SK-N-SH (cell line): ENCODE measurements around the gene TDRD9. TPM values are rescaled to one million over a fixed set of nuclear protein-coding genes. Genes with fewer than 3 reads are reported as not detected.

Source experiments
- CTCF ChIA-PET: fragments of 300-600, 350-600 bp; formaldehyde crosslinking; extraction: SDS; loops from one replicate; lab custom pipeline; 2021; lab: Yijun Ruan, JAX
- POLR2A ChIA-PET: fragments of 350-600 bp; sonication (Branson Sonifier 250); formaldehyde crosslinking; extraction: SDS; loops from one replicate; lab custom pipeline; 2020; ENCODE audit warnings: antibody characterized with exemption, inconsistent platforms; lab: Yijun Ruan, JAX
- DNase-seq: peaks from one replicate; pipeline ENCODE4 v3.0.0; 2012
- H2AFZ ChIP-seq: fragments of 200-600 bp; sonication (generic); 2 replicates; pipeline ENCODE4 v1.8.1; 2016; ENCODE audit warnings: antibody characterized with exemption, mild to moderate bottlenecking, low read depth
- H3F3A ChIP-seq: fragments of 200-600 bp; sonication (generic); replicated peaks from 2 replicates; pipeline ENCODE3; 2016; ENCODE audit warnings: antibody characterized with exemption, mild to moderate bottlenecking; ENCODE audit not compliant: insufficient read depth
- H3K27ac ChIP-seq, 2 experiments: fragments of 200-500 bp in 1 of 2; fragments of 200-600 bp in 1 of 2; sonication (Bioruptor generic) in 1 of 2; sonication (generic), shearing (Covaris generic) in 1 of 2; 2 replicates each; pipeline versions ENCODE4 v1.5.1 to v1.6.1; 2014 to 2016; ENCODE audit warnings: low read depth in 2 of 2, inconsistent platforms in 1 of 2, low read length in 1 of 2, mild to moderate bottlenecking in 1 of 2, mixed read lengths in 1 of 2
- H3K27me3 ChIP-seq: fragments of 200-600 bp; sonication (generic), shearing (Covaris generic); 2 replicates; pipeline ENCODE4 v1.6.1; 2016; ENCODE audit warnings: mixed run types; ENCODE audit not compliant: insufficient read depth
- H3K36me3 ChIP-seq, 2 experiments: fragments of 200-500 bp in 1 of 2; fragments of 200-600 bp in 1 of 2; sonication (Bioruptor generic) in 1 of 2; sonication (generic) in 1 of 2; replicated peaks in 1 of 2; 2 replicates each; pipeline versions ENCODE3 to v1.5.1; 2014 to 2016; ENCODE audit warnings: low read length in 1 of 2, mild to moderate bottlenecking in 1 of 2; ENCODE audit not compliant: insufficient read depth in 2 of 2, control insufficient read depth in 1 of 2
- H3K4me1 ChIP-seq, 2 experiments: fragments of 200-500 bp in 1 of 2; fragments of 200-600 bp in 1 of 2; sonication (Bioruptor generic) in 1 of 2; sonication (generic), shearing (Covaris generic) in 1 of 2; 2 replicates each; pipeline versions ENCODE4 v1.5.1 to v1.6.1; 2014 to 2016; ENCODE audit warnings: low read depth in 1 of 2, low read length in 1 of 2, mixed run types in 1 of 2; ENCODE audit not compliant: insufficient read depth in 2 of 2, control insufficient read depth in 1 of 2
- H3K4me2 ChIP-seq: fragments of 200-600 bp; sonication (generic), shearing (Covaris generic); 2 replicates; pipeline ENCODE4 v1.6.1; 2017; ENCODE audit warnings: mixed run types
- H3K4me3 ChIP-seq, 2 experiments: fragments of 200-500 bp in 1 of 2; fragments of 200-600 bp in 1 of 2; sonication (Bioruptor generic) in 1 of 2; sonication (generic), shearing (Covaris generic) in 1 of 2; 2 replicates each; pipeline versions ENCODE4 v1.5.1 to v1.8.1; 2014 to 2016; ENCODE audit warnings: low read depth in 2 of 2, inconsistent platforms in 1 of 2, low read length in 1 of 2, mild to moderate bottlenecking in 1 of 2, mixed read lengths in 1 of 2, moderate library complexity in 1 of 2
- H3K79me2 ChIP-seq: fragments of 200-600 bp; sonication (generic); 2 replicates; pipeline ENCODE4 v1.8.1; 2017; ENCODE audit warnings: mild to moderate bottlenecking; ENCODE audit not compliant: insufficient read depth
- H3K9ac ChIP-seq: fragments of 200-600 bp; sonication (generic); 2 replicates; pipeline ENCODE4 v1.6.1; 2017; ENCODE audit warnings: mixed run types
- H3K9me2 ChIP-seq: fragments of 200-600 bp; sonication (generic); 2 replicates; pipeline ENCODE4 v1.6.1; 2017; ENCODE audit warnings: mixed run types
- H3K9me3 ChIP-seq: fragments of 200-600 bp; sonication (generic); 2 replicates; pipeline ENCODE4 v1.6.1; 2017; ENCODE audit warnings: mixed run types, mild to moderate bottlenecking, moderate library complexity
- H4K20me1 ChIP-seq: fragments of 200-600 bp; sonication (generic); 2 replicates; pipeline ENCODE4 v1.6.1; 2017; ENCODE audit warnings: mild to moderate bottlenecking, mixed run types; ENCODE audit not compliant: insufficient read depth
- EP300 ChIP-seq, 2 experiments: IDR thresholded peaks; 2 replicates each; pipeline versions ENCODE4 v1.4.0 to v1.6.1; 2012; ENCODE audit warnings: borderline replicate concordance in 1 of 2, low read depth in 1 of 2, low read length in 1 of 2
- FOXM1 ChIP-seq: IDR thresholded peaks from 2 replicates; pipeline ENCODE4 v1.4.0; 2012; ENCODE audit warnings: low read depth, mild to moderate bottlenecking
- JUND ChIP-seq: IDR thresholded peaks from 2 replicates; pipeline ENCODE4 v1.4.0; 2012
- MEF2A ChIP-seq: IDR thresholded peaks from 2 replicates; pipeline ENCODE4 v1.4.0; 2012; ENCODE audit warnings: low read depth, borderline replicate concordance
- MXI1 ChIP-seq: IDR thresholded peaks from 2 replicates; pipeline ENCODE4 v1.6.1; 2012; ENCODE audit warnings: mild to moderate bottlenecking, low read depth, low read length, improper control_type of control experiment
- NFIC ChIP-seq: IDR thresholded peaks from 2 replicates; pipeline ENCODE4 v1.4.0; 2012; ENCODE audit warnings: borderline replicate concordance
- PBX3 ChIP-seq: IDR thresholded peaks from 2 replicates; pipeline ENCODE4; 2012
- RAD21 ChIP-seq: IDR thresholded peaks from 2 replicates; pipeline ENCODE4 v1.6.1; 2012; ENCODE audit warnings: mild to moderate bottlenecking, low read length
- SIN3A ChIP-seq: IDR thresholded peaks from 2 replicates; pipeline ENCODE4 v1.6.1; 2012; ENCODE audit warnings: low read depth, mild to moderate bottlenecking, low read length, moderate library complexity, borderline replicate concordance
- SMC3 ChIP-seq: IDR thresholded peaks from 2 replicates; pipeline ENCODE4 v1.6.1; 2012; ENCODE audit warnings: low read depth, low read length, improper control_type of control experiment
- TCF12 ChIP-seq: IDR thresholded peaks from 2 replicates; pipeline ENCODE4 v1.4.0; 2012
- TEAD4 ChIP-seq: IDR thresholded peaks from 2 replicates; pipeline ENCODE4 v1.4.0; 2012; ENCODE audit warnings: mild to moderate bottlenecking, borderline replicate concordance; ENCODE audit not compliant: insufficient read depth
- USF1 ChIP-seq: IDR thresholded peaks from 2 replicates; pipeline ENCODE4 v1.4.0; 2012; ENCODE audit warnings: low read depth, borderline replicate concordance
- ZBTB33 ChIP-seq: IDR thresholded peaks from 2 replicates; pipeline ENCODE4 v1.4.0; 2012; ENCODE audit warnings: low read depth, borderline replicate concordance
- WGBS: methylation state at CpG from one replicate; pipeline ENCODE4 v1.1.6; 2017; ENCODE audit warnings: low lambda C conversion rate; 5-methylcytosine and 5-hydroxymethylcytosine counted together
- polyA plus RNA-seq, 3 experiments: library from polyadenylated mRNA; depleted of rRNA; stranded (reverse); fragments of >200 nt; gene quantifications; 2 replicates each; pipeline ENCODE4 v1.2.3, GENCODE V29; 2012
- TF ChIP-seq, protein P1 (sequence below): IDR thresholded peaks from 2 replicates; pipeline ENCODE4 v1.6.1; 2012; ENCODE audit warnings: mild to moderate bottlenecking, low read depth, low read length, moderate library complexity
- TF ChIP-seq, protein P2 (sequence below): fragments of 200-600 bp; sonication (generic); IDR thresholded peaks from 2 replicates; pipeline ENCODE4 v1.6.1; 2017; ENCODE audit warnings: antibody characterized with exemption, mild to moderate bottlenecking, moderate library complexity

Gene TDRD9
- polyA plus RNA-seq, 1 of the 3 experiments (the other 2 are of a cell fraction), result not detected

DNA sequence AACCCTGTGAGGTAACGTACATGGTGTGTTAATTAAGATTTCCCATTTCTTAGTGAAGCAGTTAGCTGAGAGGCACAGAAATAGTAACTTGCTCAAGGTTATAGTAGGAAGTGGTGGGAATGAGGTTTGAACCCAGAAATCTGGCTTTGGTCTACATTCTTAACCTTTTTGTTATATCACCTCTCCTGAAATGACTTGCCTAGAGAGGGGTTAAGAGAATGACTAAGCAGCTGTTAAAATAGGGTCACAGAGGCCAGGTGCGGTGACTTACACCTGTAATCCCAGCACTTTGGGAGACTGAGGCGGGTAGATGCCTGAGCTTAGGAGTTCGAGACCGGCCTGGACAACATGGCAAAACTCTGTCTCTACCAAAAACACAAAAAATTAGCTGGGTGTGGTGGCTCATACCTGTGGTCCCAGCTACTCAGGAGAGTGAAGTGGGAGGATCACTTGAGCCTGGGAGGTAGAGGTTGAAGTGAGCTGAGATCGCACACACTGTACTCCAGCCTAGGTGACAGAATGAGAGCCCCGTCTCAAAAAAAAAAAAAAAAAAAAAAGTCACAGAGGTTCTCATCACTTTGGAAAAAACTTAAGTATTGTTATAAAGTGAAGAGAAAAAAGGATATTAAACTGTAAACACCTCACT is 71.7 kb downstream of the TDRD9 start:
- WGBS, result 59% methylated on average over 7 of the region's 7 CpGs
- no peaks in the 10 kb centered on the region for H3K4me1 ChIP-seq
- TF ChIP-seq TEAD4 (no peak), ZBTB33 (no peak)
- TF ChIP-seq, protein P1, sequence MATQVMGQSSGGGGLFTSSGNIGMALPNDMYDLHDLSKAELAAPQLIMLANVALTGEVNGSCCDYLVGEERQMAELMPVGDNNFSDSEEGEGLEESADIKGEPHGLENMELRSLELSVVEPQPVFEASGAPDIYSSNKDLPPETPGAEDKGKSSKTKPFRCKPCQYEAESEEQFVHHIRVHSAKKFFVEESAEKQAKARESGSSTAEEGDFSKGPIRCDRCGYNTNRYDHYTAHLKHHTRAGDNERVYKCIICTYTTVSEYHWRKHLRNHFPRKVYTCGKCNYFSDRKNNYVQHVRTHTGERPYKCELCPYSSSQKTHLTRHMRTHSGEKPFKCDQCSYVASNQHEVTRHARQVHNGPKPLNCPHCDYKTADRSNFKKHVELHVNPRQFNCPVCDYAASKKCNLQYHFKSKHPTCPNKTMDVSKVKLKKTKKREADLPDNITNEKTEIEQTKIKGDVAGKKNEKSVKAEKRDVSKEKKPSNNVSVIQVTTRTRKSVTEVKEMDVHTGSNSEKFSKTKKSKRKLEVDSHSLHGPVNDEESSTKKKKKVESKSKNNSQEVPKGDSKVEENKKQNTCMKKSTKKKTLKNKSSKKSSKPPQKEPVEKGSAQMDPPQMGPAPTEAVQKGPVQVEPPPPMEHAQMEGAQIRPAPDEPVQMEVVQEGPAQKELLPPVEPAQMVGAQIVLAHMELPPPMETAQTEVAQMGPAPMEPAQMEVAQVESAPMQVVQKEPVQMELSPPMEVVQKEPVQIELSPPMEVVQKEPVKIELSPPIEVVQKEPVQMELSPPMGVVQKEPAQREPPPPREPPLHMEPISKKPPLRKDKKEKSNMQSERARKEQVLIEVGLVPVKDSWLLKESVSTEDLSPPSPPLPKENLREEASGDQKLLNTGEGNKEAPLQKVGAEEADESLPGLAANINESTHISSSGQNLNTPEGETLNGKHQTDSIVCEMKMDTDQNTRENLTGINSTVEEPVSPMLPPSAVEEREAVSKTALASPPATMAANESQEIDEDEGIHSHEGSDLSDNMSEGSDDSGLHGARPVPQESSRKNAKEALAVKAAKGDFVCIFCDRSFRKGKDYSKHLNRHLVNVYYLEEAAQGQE, result no peak
- TF ChIP-seq, all 33 proteins: peak for 0
- H2AFZ ChIP-seq, result no peak overlapping the region
- H3K79me2 ChIP-seq, result no peaks in the 10 kb centered on the region
- POLR2A ChIA-PET, result no interaction called here
- H3K9ac ChIP-seq, result no peak overlapping the region
- no peak overlapping the region for H3K4me2 ChIP-seq
- no peak for DNase-seq
- no peaks in the 10 kb centered on the region for H4K20me1 ChIP-seq
- no peak overlapping the region for H3K27ac ChIP-seq
- no peaks in the 10 kb centered on the region for H3K9me2 ChIP-seq
- no peaks in the 10 kb centered on the region for H3K36me3 ChIP-seq
- no peaks in the 10 kb centered on the region for H3F3A ChIP-seq
- H3K9me3 ChIP-seq, result no peaks in the 10 kb centered on the region
- peaks cover 12% of the 10 kb centered on the region for H3K27me3 ChIP-seq
- CTCF ChIA-PET, result interaction anchor here (0.6 kb wide), 1 partner anchor 17 kb away, joined by 3 read pairs; no protein-coding TSS in a partner anchor
- H3K4me3 ChIP-seq, result no peak overlapping the region

- Histone ChIP-seq H3F3A (no peaks in the 10 kb centered on the region), H3K9me2 (no peaks in the 10 kb centered on the region), H3K27ac (no peak overlapping the region), H2AFZ (no peak overlapping the region), H3K79me2 (no peaks in the 10 kb centered on the region), H3K36me3 (no peaks in the 10 kb centered on the region), H3K4me3 (no peak overlapping the region), H3K4me1 (no peaks in the 10 kb centered on the region), H3K4me2 (no peak overlapping the region), H4K20me1 (no peaks in the 10 kb centered on the region), H3K9ac (no peak overlapping the region)
- DNase-seq, result peak; percentile 47
- 81% methylated on average over 4 of the region's 4 CpGs for WGBS
- POLR2A ChIA-PET, result no interaction called here
- TF ChIP-seq PBX3 (no peak), TCF12 (no peak), RAD21 (peak; percentile 55), SMC3 (peak; percentile 25; the same call in 1 of the 2 replicates), MEF2A (no peak), FOXM1 (no peak), USF1 (no peak), TEAD4 (no peak), NFIC (no peak), JUND (no peak), EP300 (IDR thresholded peaks at IDR 0.05; ENCODE audit: borderline replicate concordance in 1 of 2, low read depth in 1 of 2, low read length in 1 of 2) (no peak), MXI1 (no peak), SIN3A (no peak)
- TF ChIP-seq, protein P2, sequence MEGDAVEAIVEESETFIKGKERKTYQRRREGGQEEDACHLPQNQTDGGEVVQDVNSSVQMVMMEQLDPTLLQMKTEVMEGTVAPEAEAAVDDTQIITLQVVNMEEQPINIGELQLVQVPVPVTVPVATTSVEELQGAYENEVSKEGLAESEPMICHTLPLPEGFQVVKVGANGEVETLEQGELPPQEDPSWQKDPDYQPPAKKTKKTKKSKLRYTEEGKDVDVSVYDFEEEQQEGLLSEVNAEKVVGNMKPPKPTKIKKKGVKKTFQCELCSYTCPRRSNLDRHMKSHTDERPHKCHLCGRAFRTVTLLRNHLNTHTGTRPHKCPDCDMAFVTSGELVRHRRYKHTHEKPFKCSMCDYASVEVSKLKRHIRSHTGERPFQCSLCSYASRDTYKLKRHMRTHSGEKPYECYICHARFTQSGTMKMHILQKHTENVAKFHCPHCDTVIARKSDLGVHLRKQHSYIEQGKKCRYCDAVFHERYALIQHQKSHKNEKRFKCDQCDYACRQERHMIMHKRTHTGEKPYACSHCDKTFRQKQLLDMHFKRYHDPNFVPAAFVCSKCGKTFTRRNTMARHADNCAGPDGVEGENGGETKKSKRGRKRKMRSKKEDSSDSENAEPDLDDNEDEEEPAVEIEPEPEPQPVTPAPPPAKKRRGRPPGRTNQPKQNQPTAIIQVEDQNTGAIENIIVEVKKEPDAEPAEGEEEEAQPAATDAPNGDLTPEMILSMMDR, result peak; percentile 16; the same call in 1 of the 2 replicates
- TF ChIP-seq, all 33 proteins: peak for 3
- no peaks in the 10 kb centered on the region for H3K9me3 ChIP-seq
- CTCF ChIA-PET, result interaction anchor here (0.9 kb wide), 2 partner anchors 18 to 33 kb away, joined by 3 to 4 read pairs; no protein-coding TSS in a partner anchor
- peaks cover 9% of the 10 kb centered on the region for H3K27me3 ChIP-seq
Observed at GRCh38 chr14:104001003-104001402, 72.7 kb downstream of the TDRD9 start.
